Measurements from ENCODE around the gene GP1BB.

- TF ChIP-seq FOXM1 (IDR thresholded peaks at IDR 0.05; ENCODE audit: borderline replicate concordance) (no peak), FOXA1 (IDR thresholded peaks at IDR 0.05) (no peak), SP1 (IDR thresholded peaks at IDR 0.05) (no peak), ZNF384 (IDR thresholded peaks at IDR 0.05) (no peak), FOXK2 (IDR thresholded peaks at IDR 0.05) (no peak), CTBP1 (IDR thresholded peaks at IDR 0.05; ENCODE audit: borderline replicate concordance) (no peak), LEF1 (IDR thresholded peaks at IDR 0.05; ENCODE audit: borderline replicate concordance) (no peak), SUZ12 (IDR thresholded peaks at IDR 0.05) (no peak), NFRKB (IDR thresholded peaks at IDR 0.05) (no peak), L3MBTL2 (conservative IDR thresholded peaks at IDR 0.05) (no peak), BHLHE40 (IDR thresholded peaks at IDR 0.05; ENCODE audit: borderline replicate concordance) (no peak)
- TF ChIP-seq, protein P1, sequence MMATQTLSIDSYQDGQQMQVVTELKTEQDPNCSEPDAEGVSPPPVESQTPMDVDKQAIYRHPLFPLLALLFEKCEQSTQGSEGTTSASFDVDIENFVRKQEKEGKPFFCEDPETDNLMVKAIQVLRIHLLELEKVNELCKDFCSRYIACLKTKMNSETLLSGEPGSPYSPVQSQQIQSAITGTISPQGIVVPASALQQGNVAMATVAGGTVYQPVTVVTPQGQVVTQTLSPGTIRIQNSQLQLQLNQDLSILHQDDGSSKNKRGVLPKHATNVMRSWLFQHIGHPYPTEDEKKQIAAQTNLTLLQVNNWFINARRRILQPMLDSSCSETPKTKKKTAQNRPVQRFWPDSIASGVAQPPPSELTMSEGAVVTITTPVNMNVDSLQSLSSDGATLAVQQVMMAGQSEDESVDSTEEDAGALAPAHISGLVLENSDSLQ (IDR thresholded peaks at IDR 0.05), result no peak
Observed at GRCh38 chr22:19733755-19734154, 10.4 kb downstream of the GP1BB start.

Data from HEK293T (cell line).